ENCODE results near the gene IL34.

- TF ChIP-seq CTCF (IDR thresholded peaks at IDR 0.05) (no peak), POLR2A (IDR thresholded peaks at IDR 0.05) (no peak), EP300 (IDR thresholded peaks at IDR 0.05) (no peak)
Observed at GRCh38 chr16:70700101-70701020, 54.0 kb downstream of the IL34 start.
